ENCODE data around the gene MOB3C. TPM values are rescaled to one million over a fixed set of nuclear protein-coding genes. Genes with fewer than 3 reads are reported as not detected.

Gene MOB3C
- total and polyA plus RNA-seq, 2 donors (not counting 1 experiment from before 2014, with no cell fraction given): 9.1 to 14.9 TPM

DNA sequence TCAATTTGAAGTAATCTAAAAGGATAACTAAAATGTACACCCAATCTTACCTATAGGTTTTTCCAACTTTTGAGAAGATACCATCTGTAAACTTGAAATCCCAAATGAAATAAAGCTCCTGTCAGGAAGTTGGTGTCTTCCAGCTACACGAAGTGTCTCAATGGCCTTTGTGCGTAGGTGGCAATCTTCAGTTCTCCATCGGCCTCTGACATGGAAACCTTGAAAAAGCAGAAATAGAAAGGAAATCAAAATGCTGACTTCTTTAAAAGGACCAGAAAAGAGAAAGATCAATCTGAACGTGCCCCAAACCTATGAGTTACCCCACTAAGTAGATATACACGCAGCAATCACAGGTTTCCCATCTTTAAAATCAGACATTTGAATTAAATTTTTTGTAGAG lies 22.5 kb downstream of the MOB3C start:
- Histone ChIP-seq H2AFZ (ENCODE audit: low read length) (no peak overlapping the region), H3K27me3 (ENCODE audit: control insufficient read depth, insufficient read depth, low read length) (no peaks in the 10 kb centered on the region), H3K4me1 (ENCODE audit: control insufficient read depth, extremely low read depth, insufficient read depth, low read length) (no peaks in the 10 kb centered on the region), H3K4me2 (ENCODE audit: extremely low read depth, insufficient read depth, low read length) (no peak overlapping the region), H3K9me3 (ENCODE audit: control insufficient read depth, insufficient read depth, low read depth, low read length) (no peaks in the 10 kb centered on the region), H3K36me3 (ENCODE audit: control insufficient read depth, insufficient read depth, low read length) (peaks cover 7% of the 10 kb centered on the region), H3K9ac (ENCODE audit: insufficient read depth, low read length) (no peak overlapping the region), H3K79me2 (ENCODE audit: control insufficient read depth, insufficient read depth, low read length) (no peaks in the 10 kb centered on the region), H4K20me1 (ENCODE audit: control insufficient read depth, extremely low read depth, insufficient read depth, low read length) (no peaks in the 10 kb centered on the region), H3K4me3 (replicated peaks in 1 of 4; ENCODE audit: control extremely low read depth in 1 of 4, insufficient read depth in 1 of 4, low read depth in 3 of 4, low read length in 4 of 4) (no peak overlapping the region), H3K27ac (ENCODE audit: insufficient read depth, low read length) (no peak overlapping the region)
- no peak for DNase-seq (ENCODE audit: low read depth in 2 of 2)
- TF ChIP-seq EZH2 (IDR thresholded peaks at IDR 0.05; ENCODE audit: low read length, missing control alignments): no peak
- TF ChIP-seq, protein P1, sequence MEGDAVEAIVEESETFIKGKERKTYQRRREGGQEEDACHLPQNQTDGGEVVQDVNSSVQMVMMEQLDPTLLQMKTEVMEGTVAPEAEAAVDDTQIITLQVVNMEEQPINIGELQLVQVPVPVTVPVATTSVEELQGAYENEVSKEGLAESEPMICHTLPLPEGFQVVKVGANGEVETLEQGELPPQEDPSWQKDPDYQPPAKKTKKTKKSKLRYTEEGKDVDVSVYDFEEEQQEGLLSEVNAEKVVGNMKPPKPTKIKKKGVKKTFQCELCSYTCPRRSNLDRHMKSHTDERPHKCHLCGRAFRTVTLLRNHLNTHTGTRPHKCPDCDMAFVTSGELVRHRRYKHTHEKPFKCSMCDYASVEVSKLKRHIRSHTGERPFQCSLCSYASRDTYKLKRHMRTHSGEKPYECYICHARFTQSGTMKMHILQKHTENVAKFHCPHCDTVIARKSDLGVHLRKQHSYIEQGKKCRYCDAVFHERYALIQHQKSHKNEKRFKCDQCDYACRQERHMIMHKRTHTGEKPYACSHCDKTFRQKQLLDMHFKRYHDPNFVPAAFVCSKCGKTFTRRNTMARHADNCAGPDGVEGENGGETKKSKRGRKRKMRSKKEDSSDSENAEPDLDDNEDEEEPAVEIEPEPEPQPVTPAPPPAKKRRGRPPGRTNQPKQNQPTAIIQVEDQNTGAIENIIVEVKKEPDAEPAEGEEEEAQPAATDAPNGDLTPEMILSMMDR (conservative IDR thresholded peaks at IDR 0.05 in 1 of 2, IDR thresholded peaks at IDR 0.05 in 1 of 2; ENCODE audit: low read depth in 1 of 2, low read length in 2 of 2): no peak

DNA sequence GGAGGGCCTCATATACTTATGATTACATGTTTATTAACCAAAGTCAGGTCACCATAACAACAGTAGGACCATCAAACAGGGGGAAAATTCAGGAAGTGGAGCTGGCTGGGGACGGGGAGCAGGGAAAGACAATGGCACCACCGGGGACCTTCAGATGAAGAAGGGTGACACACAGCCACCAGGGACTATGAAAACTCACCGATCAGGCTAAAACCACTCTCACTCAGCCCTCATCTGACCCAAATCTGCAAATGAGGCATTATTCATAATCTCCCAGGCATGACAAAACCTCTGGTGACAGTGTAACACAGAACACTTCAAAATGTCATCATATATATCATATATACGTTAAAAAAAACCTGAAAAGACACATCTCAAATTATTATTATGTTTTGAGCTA lies 23.8 kb downstream of the MOB3C start:
- Histone ChIP-seq H3K27ac (ENCODE audit: insufficient read depth, low read length) (no peak overlapping the region), H4K20me1 (ENCODE audit: control insufficient read depth, extremely low read depth, insufficient read depth, low read length) (no peaks in the 10 kb centered on the region), H3K9ac (ENCODE audit: insufficient read depth, low read length) (no peak overlapping the region), H3K4me2 (ENCODE audit: extremely low read depth, insufficient read depth, low read length) (no peak overlapping the region), H2AFZ (ENCODE audit: low read length) (no peak overlapping the region), H3K27me3 (ENCODE audit: control insufficient read depth, insufficient read depth, low read length) (no peaks in the 10 kb centered on the region), H3K4me3 (replicated peaks in 1 of 4; ENCODE audit: control extremely low read depth in 1 of 4, insufficient read depth in 1 of 4, low read depth in 3 of 4, low read length in 4 of 4) (no peak overlapping the region), H3K9me3 (ENCODE audit: control insufficient read depth, insufficient read depth, low read depth, low read length) (no peaks in the 10 kb centered on the region), H3K79me2 (ENCODE audit: control insufficient read depth, insufficient read depth, low read length) (no peaks in the 10 kb centered on the region), H3K36me3 (ENCODE audit: control insufficient read depth, insufficient read depth, low read length) (peaks cover 8% of the 10 kb centered on the region), H3K4me1 (ENCODE audit: control insufficient read depth, extremely low read depth, insufficient read depth, low read length) (no peaks in the 10 kb centered on the region)
- TF ChIP-seq, protein P1 (conservative IDR thresholded peaks at IDR 0.05 in 1 of 2, IDR thresholded peaks at IDR 0.05 in 1 of 2; ENCODE audit: low read depth in 1 of 2, low read length in 2 of 2): no peak
- no peak for TF ChIP-seq EZH2 (IDR thresholded peaks at IDR 0.05; ENCODE audit: low read length, missing control alignments)
- DNase-seq (ENCODE audit: low read depth in 2 of 2): no peak

DNA sequence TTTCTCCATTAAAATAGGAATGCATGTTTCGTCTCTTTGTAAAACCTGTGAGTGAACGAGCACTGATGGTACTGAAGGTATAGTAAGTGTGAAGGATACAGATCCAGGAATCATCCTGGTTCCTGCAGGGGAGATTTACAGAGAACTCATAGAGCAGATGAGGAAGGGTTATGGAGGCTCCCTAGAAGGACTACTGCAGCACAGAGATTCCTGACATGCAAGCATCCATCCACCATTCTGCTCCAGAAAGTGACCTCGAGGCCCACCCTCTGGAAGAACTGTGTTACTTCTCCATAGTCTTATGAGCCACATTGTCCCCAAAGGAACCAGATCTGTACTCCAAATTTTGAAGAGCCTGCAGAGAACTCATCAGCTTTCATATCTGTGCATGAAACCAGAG lies 27.1 kb downstream of the MOB3C start:
- no peaks in the 10 kb centered on the region for H4K20me1 ChIP-seq (ENCODE audit: control insufficient read depth, extremely low read depth, insufficient read depth, low read length)
- H2AFZ ChIP-seq (ENCODE audit: low read length): no peak overlapping the region
- H3K27ac ChIP-seq (ENCODE audit: insufficient read depth, low read length): no peak overlapping the region
- no peak for TF ChIP-seq EZH2 (IDR thresholded peaks at IDR 0.05; ENCODE audit: low read length, missing control alignments)
- TF ChIP-seq, protein P1 (conservative IDR thresholded peaks at IDR 0.05 in 1 of 2, IDR thresholded peaks at IDR 0.05 in 1 of 2; ENCODE audit: low read depth in 1 of 2, low read length in 2 of 2): no peak
- H3K36me3 ChIP-seq (ENCODE audit: control insufficient read depth, insufficient read depth, low read length): peaks cover 8% of the 10 kb centered on the region
- no peaks in the 10 kb centered on the region for H3K9me3 ChIP-seq (ENCODE audit: control insufficient read depth, insufficient read depth, low read depth, low read length)
- no peaks in the 10 kb centered on the region for H3K27me3 ChIP-seq (ENCODE audit: control insufficient read depth, insufficient read depth, low read length)
- H3K4me1 ChIP-seq (ENCODE audit: control insufficient read depth, extremely low read depth, insufficient read depth, low read length): no peaks in the 10 kb centered on the region
- H3K4me2 ChIP-seq (ENCODE audit: extremely low read depth, insufficient read depth, low read length): no peak overlapping the region
- DNase-seq (ENCODE audit: low read depth in 2 of 2): no peak
- H3K9ac ChIP-seq (ENCODE audit: insufficient read depth, low read length): no peak overlapping the region
- H3K4me3 ChIP-seq (replicated peaks in 1 of 4; ENCODE audit: control extremely low read depth in 1 of 4, insufficient read depth in 1 of 4, low read depth in 3 of 4, low read length in 4 of 4): no peak overlapping the region
- H3K79me2 ChIP-seq (ENCODE audit: control insufficient read depth, insufficient read depth, low read length): no peaks in the 10 kb centered on the region

All from fibroblast of lung (primary cell).